DND-41 (cell line): ENCODE measurements around the gene C1orf35.

Source experiments
- CTCF ChIP-seq: IDR thresholded peaks from 2 replicates; pipeline ENCODE4 v1.5.1; 2012; ENCODE audit warnings: borderline replicate concordance, low read length, moderate library complexity, mild to moderate bottlenecking; ENCODE audit not compliant: poor library complexity, severe bottlenecking; ENCODE audit errors: extremely low read depth
- EZH2 ChIP-seq: IDR thresholded peaks from 3 replicates; pipeline ENCODE4 v1.6.1; 2012; ENCODE audit warnings: borderline replicate concordance, low read depth, mild to moderate bottlenecking, moderate library complexity, low read length, inconsistent platforms; ENCODE audit not compliant: severe bottlenecking

- TF ChIP-seq EZH2 = no peak
- TF ChIP-seq CTCF = no peak
These were observed 17.7 kb downstream of the C1orf35 start for GRCh38 chr1:228085287-228085951.
